ENCODE measurements around the gene ITM2B. TPM values are rescaled to one million over a fixed set of nuclear protein-coding genes. Genes with fewer than 3 reads are reported as not detected.
"Not testable (repeated sequence)": the region's sequence is repeated elsewhere in the genome, so short reads cannot be mapped to it uniquely, and the experiment has no call there.

The ITM2B gene
- total RNA-seq, 2 experiments from 2014 or later: 87.6 to 92.6 TPM

- H3K9me3 Mint-ChIP-seq: peaks cover 18% of the 10 kb centered on the region
- POLR2A ChIA-PET: interaction anchor here (1.5 kb wide), 1 partner anchor 10 kb away, joined by 3 read pairs; no protein-coding TSS in a partner anchor
Measured at GRCh38 chr13:48210178-48210577, 22.8 kb upstream of the ITM2B start.

GRCh38 chr13:48214519-48215121, 18.4 kb upstream of the ITM2B start:
- H3K4me1 Mint-ChIP-seq (ENCODE audit: low read depth): peaks cover 31% of the 10 kb centered on the region
- peaks cover 17% of the 10 kb centered on the region for H3K36me3 Mint-ChIP-seq
- CTCF ChIA-PET: no interaction called here
- H3K27me3 Mint-ChIP-seq: peaks cover 14% of the 10 kb centered on the region
- DNase-seq: peak; percentile 38
- intact Hi-C loops (cut with micrococcal nuclease): loop anchor here (10.0 kb wide), 1 partner anchor 670 kb away; no protein-coding TSS in a partner anchor
- H3K4me3 Mint-ChIP-seq: no peak overlapping the region
- peaks cover 10% of the 10 kb centered on the region for H3K9me3 Mint-ChIP-seq
- H3K27ac Mint-ChIP-seq: no peak overlapping the region
- POLR2A ChIA-PET: no interaction called here

More at GRCh38 chr13:48210178-48210577, 22.8 kb upstream of the ITM2B start:
- H3K27me3 Mint-ChIP-seq: peaks cover 9% of the 10 kb centered on the region
- no peak for DNase-seq
- H3K4me3 Mint-ChIP-seq: no peak overlapping the region
- intact Hi-C loops (cut with micrococcal nuclease): loop anchor here (1.0 to 10.0 kb wide), 7 partner anchors 10 to 675 kb away; no protein-coding TSS in a partner anchor
- CTCF ChIA-PET: interaction anchor here (0.6 to 2.0 kb wide), 3 partner anchors 10 to 25 kb away, joined by 3 to 5 read pairs (median 4); partner anchors contain the start of gene ITM2B
- H3K27ac Mint-ChIP-seq: no peak overlapping the region
- H3K36me3 Mint-ChIP-seq: peaks cover 11% of the 10 kb centered on the region
- peaks cover 20% of the 10 kb centered on the region for H3K4me1 Mint-ChIP-seq (ENCODE audit: low read depth)

- DNase-seq, H3K4me3 Mint-ChIP-seq, POLR2A ChIA-PET, H3K9me3 Mint-ChIP-seq, CTCF ChIA-PET, H3K27ac Mint-ChIP-seq: not testable (repeated sequence)
- intact Hi-C loops (cut with micrococcal nuclease): loop anchor here (10.0 kb wide), 1 partner anchor 669 kb away; no protein-coding TSS in a partner anchor
- H3K36me3 Mint-ChIP-seq: peaks cover 17% of the 10 kb centered on the region
- H3K27me3 Mint-ChIP-seq: peaks cover 14% of the 10 kb centered on the region
- H3K4me1 Mint-ChIP-seq (ENCODE audit: low read depth): peaks cover 32% of the 10 kb centered on the region
Measured at GRCh38 chr13:48215511-48216203, 17.3 kb upstream of the ITM2B start.

- POLR2A ChIA-PET: no interaction called here
- intact Hi-C loops (cut with micrococcal nuclease): loop anchor here (10.0 kb wide), 1 partner anchor 669 kb away; no protein-coding TSS in a partner anchor
- DNase-seq: no peak
- Mint-ChIP-seq H3K4me3 (no peak overlapping the region), H3K9me3 (peaks cover 10% of the 10 kb centered on the region), H3K36me3 (peaks cover 17% of the 10 kb centered on the region), H3K27ac (no peak overlapping the region), H3K27me3 (peaks cover 14% of the 10 kb centered on the region), H3K4me1 (ENCODE audit: low read depth) (peaks cover 38% of the 10 kb centered on the region)
- CTCF ChIA-PET: no interaction called here
Measured at GRCh38 chr13:48216204-48216711, 16.7 kb upstream of the ITM2B start.

- ChIA-PET CTCF (interaction anchor here (0.5 to 2.1 kb wide), 7 partner anchors 8 to 360 kb away, joined by 3 to 16 read pairs (median 5); partner anchors contain the start of gene ITM2B), POLR2A (interaction anchor here (0.7 to 4.2 kb wide), 6 partner anchors 10 to 182 kb away, joined by 3 to 21 read pairs (median 4); partner anchors contain the start of genes ITM2B and MED4)
- Mint-ChIP-seq H3K4me3 (peak overlapping the region; percentile 65), H3K9me3 (peaks cover 12% of the 10 kb centered on the region), H3K4me1 (ENCODE audit: low read depth) (peaks cover 56% of the 10 kb centered on the region), H3K36me3 (peaks cover 16% of the 10 kb centered on the region), H3K27me3 (peaks cover 3% of the 10 kb centered on the region), H3K27ac (peak overlapping the region; percentile 51)
- peak; percentile 46 for DNase-seq
- intact Hi-C loops (cut with micrococcal nuclease): loop anchor here (1.0 to 2.0 kb wide), 5 partner anchors 10 to 182 kb away; no protein-coding TSS in a partner anchor
Measured at GRCh38 chr13:48220592-48220980, 12.4 kb upstream of the ITM2B start.

GRCh38 chr13:48220981-48221685, 11.9 kb upstream of the ITM2B start:
- Mint-ChIP-seq H3K27me3 (no peaks in the 10 kb centered on the region), H3K4me1 (ENCODE audit: low read depth) (peaks cover 52% of the 10 kb centered on the region), H3K4me3 (peak overlapping the region; percentile 65), H3K9me3 (peaks cover 12% of the 10 kb centered on the region), H3K36me3 (peaks cover 11% of the 10 kb centered on the region), H3K27ac (peak overlapping the region; percentile 51)
- intact Hi-C loops (cut with micrococcal nuclease): loop anchor here (1.0 to 2.0 kb wide), 5 partner anchors 11 to 182 kb away; no protein-coding TSS in a partner anchor
- DNase-seq: no peak
- POLR2A ChIA-PET: interaction anchor here (0.7 to 4.2 kb wide), 6 partner anchors 11 to 183 kb away, joined by 3 to 21 read pairs (median 4); partner anchors contain the start of genes ITM2B and MED4
- CTCF ChIA-PET: interaction anchor here (1.5 to 2.1 kb wide), 6 partner anchors 9 to 126 kb away, joined by 4 to 16 read pairs (median 5); partner anchors contain the start of gene ITM2B

GRCh38 chr13:48221686-48222187, 11.3 kb upstream of the ITM2B start:
- Mint-ChIP-seq H3K4me3 (peak overlapping the region; percentile 65), H3K9me3 (peaks cover 10% of the 10 kb centered on the region), H3K36me3 (peaks cover 8% of the 10 kb centered on the region), H3K27me3 (no peaks in the 10 kb centered on the region), H3K4me1 (ENCODE audit: low read depth) (peaks cover 52% of the 10 kb centered on the region), H3K27ac (peak overlapping the region; percentile 14)
- ChIA-PET CTCF (interaction anchor here (1.5 to 2.1 kb wide), 4 partner anchors 9 to 126 kb away, joined by 5 to 16 read pairs (median 6); partner anchors contain the start of gene ITM2B), POLR2A (interaction anchor here (1.5 to 4.2 kb wide), 3 partner anchors 11 to 127 kb away, joined by 5 to 21 read pairs (median 15); partner anchors contain the start of genes ITM2B and MED4)
- intact Hi-C loops (cut with micrococcal nuclease): loop anchor here (2.0 kb wide), 2 partner anchors 67 to 181 kb away; no protein-coding TSS in a partner anchor
- no peak for DNase-seq

GRCh38 chr13:48222358-48223301, 10.4 kb upstream of the ITM2B start:
- Mint-ChIP-seq H3K9me3 (peaks cover 3% of the 10 kb centered on the region), H3K27me3 (no peaks in the 10 kb centered on the region), H3K27ac (no peak overlapping the region), H3K4me1 (ENCODE audit: low read depth) (peaks cover 51% of the 10 kb centered on the region), H3K4me3 (peak overlapping the region; percentile 35), H3K36me3 (peaks cover 1% of the 10 kb centered on the region)
- intact Hi-C loops (cut with micrococcal nuclease): no loop called here
- POLR2A ChIA-PET: interaction anchor here (0.7 to 4.2 kb wide), 3 partner anchors 10 to 13 kb away, joined by 3 to 21 read pairs (median 3); partner anchors contain the start of gene ITM2B
- CTCF ChIA-PET: interaction anchor here (0.8 to 2.1 kb wide), 3 partner anchors 9 to 96 kb away, joined by 3 to 16 read pairs (median 6); partner anchors contain the start of gene ITM2B
- DNase-seq: peak; percentile 30

- DNase-seq: no peak
- intact Hi-C loops (cut with micrococcal nuclease): no loop called here
- Mint-ChIP-seq H3K4me1 (ENCODE audit: low read depth) (peaks cover 40% of the 10 kb centered on the region), H3K4me3 (no peak overlapping the region), H3K27ac (no peak overlapping the region), H3K36me3 (no peaks in the 10 kb centered on the region), H3K9me3 (peaks cover 2% of the 10 kb centered on the region), H3K27me3 (no peaks in the 10 kb centered on the region)
- POLR2A ChIA-PET: interaction anchor here (0.6 kb wide), 1 partner anchor 41 kb away, joined by 3 read pairs; no protein-coding TSS in a partner anchor
- CTCF ChIA-PET: no interaction called here
Measured at GRCh38 chr13:48224701-48225100, 8.3 kb upstream of the ITM2B start.

- no peaks in the 10 kb centered on the region for H3K27me3 Mint-ChIP-seq
- peaks cover 30% of the 10 kb centered on the region for H3K4me1 Mint-ChIP-seq (ENCODE audit: low read depth)
- ChIA-PET CTCF (interaction anchor here (3.1 kb wide), 1 partner anchor 9 kb away, joined by 16 read pairs; no protein-coding TSS in a partner anchor), POLR2A (no interaction called here)
- H3K9me3 Mint-ChIP-seq: no peaks in the 10 kb centered on the region
- no peak overlapping the region for H3K4me3 Mint-ChIP-seq
- no peaks in the 10 kb centered on the region for H3K36me3 Mint-ChIP-seq
- DNase-seq: no peak
- intact Hi-C loops (cut with micrococcal nuclease): loop anchor here (5.0 to 10.0 kb wide), 4 partner anchors 193 to 1212 kb away; partner anchors contain the start of genes CAB39L, CYSLTR2, NUDT15 and SETDB2
- H3K27ac Mint-ChIP-seq: no peak overlapping the region
Measured at GRCh38 chr13:48230541-48230940, 2.5 kb upstream of the ITM2B start.

Measured in activated CD4-positive, alpha-beta memory T cell treated with anti-CD3 and anti-CD28 coated beads for 36 hours (primary cell).